Effector CD4-positive, alpha-beta T cell (primary cell): Measurements from ENCODE around the gene GOLGA6A.
"Not testable (repeated sequence)": the region's sequence is repeated elsewhere in the genome, so short reads cannot be mapped to it uniquely, and the experiment has no call there.

Source experiments
- DNase-seq: peaks from one replicate; pipeline ENCODE4 v3.0.0-alpha.2; 2020

Gene GOLGA6A

DNA sequence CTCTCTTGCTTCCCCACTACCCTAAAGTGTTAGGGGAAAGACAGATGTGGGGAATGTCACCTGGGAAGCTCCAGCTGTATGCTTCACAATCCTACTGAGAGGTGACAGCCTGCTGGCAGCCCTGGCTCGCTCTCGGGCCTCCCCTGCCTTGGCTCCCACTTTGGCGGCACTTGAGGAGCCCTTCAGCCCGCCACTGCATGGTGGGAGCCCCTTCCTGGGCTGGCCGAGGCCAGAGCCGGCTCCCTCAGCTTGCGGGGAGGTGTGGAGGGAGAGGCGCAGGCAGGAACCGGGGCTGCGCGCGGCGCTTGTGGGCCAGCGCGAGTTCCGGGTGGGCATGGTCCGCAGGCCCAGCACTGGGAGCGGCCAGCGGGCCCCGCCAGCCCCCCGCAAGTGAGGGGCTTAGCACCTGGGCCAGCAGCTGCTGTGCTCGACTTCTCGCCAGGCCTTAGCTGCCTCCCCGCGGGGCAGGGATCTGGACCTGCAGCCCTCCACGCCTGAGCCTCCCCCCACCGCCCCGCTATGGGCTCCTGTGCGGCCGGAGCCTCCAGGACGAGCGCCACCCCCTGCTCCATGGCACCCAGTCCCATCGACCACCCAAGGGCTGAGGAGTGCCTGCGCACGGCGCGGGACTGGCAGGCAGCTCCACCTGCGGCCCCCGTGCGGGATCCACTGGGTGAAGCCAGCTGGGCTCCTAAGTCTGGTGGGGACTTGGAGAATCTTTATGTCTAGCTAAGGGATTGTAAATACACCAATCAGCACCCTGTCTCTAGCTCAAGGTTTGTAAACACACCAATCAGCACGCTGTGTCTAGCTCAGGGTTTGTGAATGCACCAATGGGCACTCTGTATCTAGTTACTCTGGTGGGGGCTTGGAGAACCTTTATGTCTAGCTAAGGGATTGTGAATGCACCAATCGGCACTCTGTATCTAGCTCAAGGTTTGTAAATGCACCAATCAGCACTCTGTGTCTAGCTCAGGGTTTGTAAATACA lies 29.8 kb downstream of the GOLGA6A start:
- DNase-seq = not testable (repeated sequence)

DNA sequence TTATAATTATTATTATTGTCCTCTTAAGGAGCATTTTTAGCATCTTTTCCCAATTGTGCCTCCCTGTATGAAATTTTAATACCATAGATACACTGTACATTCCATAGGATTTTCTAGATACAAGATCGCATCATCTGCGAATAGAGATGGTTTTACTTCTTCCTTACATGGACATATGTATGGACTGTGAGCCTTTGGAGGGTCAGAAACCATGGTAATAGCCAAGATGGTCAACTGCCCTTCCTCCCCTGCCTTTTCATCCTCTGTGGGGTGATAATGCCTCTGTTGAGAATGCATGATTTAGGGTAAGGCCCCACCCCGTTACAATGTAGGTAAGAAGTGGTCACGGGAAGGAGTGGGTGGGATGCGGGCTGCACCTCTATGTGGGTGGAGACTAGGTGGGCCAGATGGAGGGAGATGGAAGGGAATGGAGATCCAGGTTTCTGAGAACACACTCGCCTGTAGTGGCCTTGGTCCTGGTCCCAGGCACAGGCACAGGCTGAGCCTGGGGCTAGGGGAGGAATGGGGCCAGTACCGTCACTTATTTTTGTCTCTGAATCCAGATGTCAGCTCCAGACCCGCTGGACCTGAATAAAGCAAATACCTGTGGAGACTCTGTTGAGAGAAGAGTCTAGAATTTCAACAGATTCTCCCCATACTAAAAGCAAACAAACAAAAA lies 31.7 kb downstream of the GOLGA6A start:
- no peak for DNase-seq

DNA sequence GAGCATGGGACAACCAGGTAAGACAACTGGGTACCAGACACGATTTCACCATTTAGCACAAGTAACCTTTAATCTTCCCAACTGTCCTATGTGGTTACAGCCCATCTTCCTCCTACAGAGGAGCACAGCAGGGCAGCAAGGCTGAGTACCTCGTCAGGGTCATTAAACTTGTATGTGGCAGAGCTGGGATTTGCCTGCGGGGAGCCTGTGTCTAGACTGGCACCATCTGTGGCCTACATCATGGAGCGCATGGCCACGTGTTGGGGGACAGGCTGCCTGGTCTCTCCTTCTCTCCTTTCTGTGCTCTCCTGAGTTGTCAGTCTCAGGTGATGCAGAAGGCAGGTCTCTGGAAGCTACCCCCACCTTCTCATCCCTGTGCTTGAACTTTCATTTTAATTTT lies 32.2 kb downstream of the GOLGA6A start:
- DNase-seq = no peak

DNA sequence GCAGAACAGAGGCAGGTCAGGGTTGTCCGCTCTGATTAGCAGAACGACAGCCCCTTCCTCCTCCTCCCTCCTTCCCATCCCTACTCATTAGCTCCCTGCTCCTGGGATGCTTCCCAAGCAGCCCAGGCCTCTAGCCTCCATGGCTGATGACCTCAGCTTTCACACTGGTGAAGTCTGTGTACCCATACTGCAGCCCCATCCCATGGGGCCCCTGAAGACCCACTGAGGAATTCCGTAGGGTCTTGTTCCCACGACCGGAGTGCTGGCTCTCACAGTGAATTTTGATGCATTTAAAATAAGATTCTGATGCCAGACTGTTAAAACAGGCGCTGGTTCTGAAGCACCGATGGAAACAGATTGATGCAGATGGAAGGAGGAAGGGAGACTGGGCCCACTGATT lies 36.1 kb downstream of the GOLGA6A start:
- no peak for DNase-seq

DNA sequence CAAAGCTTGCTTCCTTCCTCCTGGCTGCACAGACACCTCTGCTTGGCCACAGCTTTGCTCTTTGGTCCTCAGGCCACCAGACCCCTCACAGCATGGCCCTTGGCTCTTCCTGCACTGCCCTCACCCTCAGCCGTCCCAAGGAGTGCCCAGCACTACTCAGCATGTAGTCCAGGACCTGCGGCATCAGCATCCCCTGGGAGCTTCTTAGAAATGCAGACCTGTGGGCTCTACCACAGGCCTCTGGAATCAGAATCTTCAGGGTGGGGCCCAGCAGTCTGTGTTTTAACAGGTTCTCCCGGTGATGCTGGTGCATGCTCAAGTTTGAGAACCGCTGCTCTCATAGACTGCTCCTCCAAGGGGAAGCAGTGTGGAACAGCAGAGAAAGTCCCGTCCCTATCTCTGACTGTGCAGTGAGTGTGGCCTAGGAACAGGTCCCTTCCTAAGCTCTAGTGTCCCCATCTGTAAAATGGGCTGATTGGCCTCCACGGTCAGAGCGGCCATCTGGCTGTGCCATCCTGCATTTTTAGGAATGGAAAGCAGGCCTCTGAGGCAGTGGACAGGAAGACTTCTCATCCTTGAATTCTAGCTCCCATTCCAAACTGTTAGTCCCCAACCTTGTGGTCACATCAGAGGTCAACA lies 36.6 kb downstream of the GOLGA6A start:
- no peak for DNase-seq

DNA sequence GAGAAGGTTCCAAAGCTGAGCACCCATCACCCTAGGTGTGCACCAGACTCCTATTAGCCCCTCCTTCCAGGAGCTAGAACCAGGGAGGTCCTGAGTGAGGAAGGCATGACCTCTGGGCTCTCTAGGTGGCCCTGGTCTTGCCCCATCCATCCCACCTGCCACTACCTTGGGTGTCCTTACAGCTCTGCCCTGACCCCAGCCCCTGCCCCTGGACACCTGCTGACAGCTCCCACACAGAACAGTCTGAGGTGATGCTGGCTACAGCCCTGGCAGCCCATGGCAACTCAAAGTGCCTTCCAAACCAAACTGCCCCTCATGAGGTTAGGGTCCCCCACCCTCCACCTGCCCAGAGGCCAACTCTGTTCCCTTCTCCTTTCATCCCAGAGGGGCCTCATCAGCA lies 37.2 kb downstream of the GOLGA6A start:
- no peak for DNase-seq

DNA sequence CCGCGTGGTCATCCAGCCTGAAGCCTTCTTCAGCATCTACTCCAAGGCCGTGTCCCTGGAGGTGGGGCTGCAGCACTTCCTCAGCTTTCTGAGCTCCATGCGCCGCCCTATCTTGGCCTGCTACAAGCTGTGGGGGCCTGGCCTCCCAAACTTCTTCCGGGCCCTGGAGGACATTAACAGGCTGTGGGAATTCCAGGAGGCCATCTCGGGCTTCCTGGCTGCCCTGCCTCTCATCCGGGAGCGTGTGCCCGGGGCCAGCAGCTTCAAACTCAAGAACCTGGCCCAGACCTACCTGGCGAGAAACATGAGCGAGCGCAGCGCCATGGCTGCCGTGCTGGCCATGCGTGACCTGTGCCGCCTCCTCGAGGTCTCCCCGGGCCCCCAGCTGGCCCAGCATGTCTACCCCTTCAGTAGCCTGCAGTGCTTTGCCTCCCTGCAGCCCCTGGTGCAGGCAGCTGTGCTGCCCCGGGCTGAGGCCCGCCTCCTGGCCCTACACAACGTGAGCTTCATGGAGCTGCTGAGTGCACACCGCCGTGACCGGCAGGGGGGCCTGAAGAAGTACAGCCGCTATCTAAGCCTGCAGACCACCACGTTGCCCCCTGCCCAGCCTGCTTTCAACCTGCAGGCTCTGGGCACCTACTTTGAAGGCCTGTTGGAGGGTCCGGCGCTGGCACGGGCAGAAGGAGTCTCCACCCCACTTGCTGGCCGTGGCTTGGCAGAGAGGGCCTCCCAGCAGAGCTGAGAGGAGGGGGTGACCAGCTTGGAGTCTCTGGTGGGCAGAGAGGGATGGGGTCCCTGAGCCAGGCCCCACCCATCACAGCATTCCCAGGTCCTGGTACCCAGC lies 37.9 kb downstream of the GOLGA6A start:
- no peak for DNase-seq

DNA sequence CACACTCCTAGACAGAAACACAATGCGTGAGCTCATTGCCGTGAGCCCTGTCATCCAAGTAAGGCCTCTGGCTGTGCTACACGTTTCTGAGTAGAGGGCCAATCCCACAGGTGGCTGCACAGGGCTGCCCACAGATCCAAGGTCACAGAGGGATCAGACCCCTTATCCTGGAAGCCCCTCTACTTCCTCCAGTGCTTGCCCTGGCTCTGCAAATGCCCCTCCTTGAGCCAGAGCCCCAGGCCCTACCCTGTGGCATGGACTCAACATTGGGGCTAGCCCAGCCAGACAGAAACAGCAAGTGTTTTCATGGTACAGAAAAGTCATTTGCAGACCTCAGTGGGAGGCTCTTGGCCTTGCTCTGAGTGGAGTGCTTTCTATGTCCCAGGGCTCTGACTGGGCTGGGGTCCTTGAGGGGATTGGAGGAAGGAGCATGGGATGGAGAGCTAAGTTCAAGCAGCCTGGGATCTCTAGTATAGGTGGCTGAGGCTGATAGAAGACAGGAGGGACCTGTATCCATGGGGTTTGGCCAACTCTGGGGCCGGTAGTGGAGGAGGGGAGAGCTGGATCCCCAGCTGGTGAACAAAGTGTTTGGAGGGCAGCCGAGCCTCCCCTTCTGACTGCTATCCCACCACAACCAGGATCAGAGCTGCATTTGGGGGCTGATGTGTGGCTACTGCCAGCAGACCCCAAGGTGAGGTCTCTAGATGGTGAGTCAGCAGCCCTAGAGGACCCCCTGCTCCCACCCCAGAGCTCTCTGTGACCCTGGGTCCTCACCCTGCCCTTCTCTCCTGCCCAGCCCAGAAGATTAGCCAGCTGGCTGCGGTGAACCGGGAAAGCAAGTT lies 38.7 kb downstream of the GOLGA6A start:
- DNase-seq = no peak

DNA sequence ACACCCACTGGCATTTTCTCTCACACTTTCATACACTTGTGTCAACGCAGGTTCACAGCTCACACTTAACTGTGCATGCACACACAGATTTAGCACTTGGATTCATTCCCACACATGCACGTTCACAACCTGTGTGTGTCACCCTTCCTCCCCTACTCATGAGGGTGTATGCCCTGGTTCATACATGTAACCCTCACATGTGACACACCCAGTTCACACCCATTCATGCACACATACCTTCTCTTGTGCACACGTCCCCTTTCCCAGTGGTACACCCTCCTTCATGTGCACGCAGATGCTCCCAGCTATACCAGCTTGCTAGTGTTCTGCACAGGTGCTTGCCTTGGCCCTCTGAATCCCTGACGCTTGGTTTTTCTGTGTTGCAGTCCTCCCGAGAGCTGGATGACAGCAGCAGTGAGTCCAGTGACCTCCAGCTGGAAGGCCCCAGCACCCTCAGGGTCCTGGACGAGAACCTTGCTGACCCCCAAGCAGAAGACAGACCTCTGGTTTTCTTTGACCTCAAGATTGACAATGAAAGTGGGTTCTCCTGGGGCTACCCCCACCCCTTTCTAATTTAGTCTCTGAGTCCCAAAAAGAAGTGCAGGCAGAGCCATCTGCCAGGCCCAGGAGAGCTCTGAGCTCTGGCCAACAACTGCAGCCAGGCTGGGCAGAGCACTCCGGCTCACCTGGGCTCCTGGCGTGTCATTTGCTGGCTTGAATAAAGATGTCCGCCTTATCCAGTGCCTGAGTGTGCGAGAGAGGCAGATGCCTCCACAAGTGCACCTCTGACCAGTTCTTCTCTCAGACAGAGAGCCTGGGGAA lies 39.5 kb downstream of the GOLGA6A start:
- DNase-seq = no peak

DNA sequence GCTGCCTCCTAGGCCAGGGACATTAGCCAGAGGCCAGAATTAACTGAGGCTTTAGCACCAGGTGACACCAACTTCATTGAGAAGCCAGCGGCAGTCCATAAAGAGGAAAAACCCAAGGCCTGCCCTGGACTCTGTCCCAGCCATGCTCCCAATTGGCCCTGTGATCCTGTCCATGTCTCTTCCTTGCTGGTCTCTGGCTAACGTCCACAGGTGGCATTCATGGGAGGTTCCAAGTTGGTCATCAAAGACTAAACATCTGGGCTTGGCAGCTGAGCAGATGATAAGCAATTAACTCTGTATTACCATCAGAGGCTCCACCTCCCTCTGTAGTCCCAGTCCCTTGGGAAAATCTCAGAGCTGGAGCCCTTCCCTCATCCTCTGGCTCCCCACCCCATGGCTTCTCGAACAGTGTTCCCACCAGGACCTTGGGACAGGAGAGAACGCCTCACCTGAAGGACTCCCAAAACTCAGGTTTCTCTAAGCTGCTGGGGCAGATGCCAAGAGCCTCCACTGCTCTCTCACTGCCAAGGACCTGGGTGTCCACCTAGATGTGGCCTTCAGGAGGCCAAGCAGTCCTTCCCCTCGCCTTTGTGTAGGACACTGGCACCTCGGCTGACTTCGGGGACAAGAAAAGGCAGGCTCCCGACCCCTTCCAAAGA lies 40.4 kb downstream of the GOLGA6A start:
- DNase-seq = no peak

DNA sequence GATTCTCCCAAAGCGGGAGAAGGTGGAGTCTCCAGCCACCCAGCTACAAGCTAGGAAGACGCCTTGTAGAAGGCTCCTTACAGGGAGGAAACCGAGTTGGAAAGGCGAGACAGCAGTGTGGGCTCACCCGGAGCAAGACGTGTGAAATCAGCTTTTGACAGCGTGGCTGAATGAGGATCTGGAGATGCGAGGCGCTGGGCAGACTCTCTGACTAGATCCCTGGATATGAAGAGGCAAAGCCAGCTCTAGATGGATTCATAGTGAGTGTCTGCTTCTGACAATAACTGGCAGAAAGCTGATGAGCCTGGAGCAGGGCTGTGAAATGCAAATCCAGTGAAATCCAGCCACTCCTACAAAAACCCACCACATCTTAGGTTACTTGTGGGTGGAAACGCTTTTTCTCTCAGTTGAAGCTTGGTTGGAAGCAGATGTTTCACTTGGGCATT lies 41.0 kb downstream of the GOLGA6A start:
- DNase-seq = no peak

DNA sequence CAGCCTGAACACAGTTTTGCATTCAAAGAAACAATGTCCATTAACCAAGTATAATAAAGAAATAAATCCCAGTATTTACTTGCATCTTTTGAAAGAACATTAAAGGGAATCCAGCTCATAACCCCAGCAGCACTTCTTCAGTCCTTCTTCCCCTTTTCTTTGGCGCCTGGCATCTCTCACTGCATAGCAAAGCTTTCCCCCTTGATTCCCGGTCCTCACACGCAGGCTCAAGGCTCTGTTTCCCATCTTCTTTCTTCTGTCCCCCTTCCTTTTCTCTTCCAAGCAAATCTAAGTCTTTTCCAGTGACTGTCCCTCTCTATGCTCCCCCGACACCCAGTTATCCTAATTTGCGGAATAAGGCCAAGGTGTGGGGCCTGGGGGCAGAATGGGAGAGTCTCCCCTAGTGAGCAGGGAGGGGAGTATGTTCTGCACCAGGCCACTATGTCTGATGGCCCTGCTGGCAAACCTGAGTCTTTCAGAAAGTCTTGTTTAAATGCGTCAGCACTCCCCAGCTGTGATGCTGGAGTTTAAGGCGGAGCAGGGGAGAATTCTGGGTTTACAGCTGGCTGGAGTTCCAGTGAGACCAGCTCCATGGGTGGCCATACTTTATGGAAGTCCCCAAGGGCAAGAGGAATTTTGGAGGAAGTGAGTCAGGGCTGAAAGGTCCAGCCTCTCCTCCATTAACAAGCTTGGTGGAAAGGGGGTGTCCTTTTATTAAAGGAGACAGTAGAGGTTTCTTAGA lies 42.1 kb downstream of the GOLGA6A start:
- DNase-seq = no peak

DNA sequence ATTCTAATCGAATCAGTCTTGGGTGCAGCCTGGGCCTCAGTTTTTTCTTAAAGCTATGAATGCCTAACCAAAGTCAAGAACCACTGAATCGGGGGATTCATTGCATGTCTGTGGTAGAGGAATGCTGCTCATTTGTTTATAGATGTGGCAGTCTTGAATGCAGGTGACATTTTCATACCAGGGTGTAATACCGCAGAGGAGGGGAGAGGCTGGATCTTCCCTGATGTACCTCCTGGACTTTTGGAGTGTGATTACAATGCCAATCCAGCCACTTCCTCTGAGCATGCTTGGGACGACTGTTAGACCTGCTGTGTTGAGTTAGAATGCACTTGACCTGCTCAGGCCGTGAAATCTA lies 42.7 kb downstream of the GOLGA6A start:
- DNase-seq = no peak

DNA sequence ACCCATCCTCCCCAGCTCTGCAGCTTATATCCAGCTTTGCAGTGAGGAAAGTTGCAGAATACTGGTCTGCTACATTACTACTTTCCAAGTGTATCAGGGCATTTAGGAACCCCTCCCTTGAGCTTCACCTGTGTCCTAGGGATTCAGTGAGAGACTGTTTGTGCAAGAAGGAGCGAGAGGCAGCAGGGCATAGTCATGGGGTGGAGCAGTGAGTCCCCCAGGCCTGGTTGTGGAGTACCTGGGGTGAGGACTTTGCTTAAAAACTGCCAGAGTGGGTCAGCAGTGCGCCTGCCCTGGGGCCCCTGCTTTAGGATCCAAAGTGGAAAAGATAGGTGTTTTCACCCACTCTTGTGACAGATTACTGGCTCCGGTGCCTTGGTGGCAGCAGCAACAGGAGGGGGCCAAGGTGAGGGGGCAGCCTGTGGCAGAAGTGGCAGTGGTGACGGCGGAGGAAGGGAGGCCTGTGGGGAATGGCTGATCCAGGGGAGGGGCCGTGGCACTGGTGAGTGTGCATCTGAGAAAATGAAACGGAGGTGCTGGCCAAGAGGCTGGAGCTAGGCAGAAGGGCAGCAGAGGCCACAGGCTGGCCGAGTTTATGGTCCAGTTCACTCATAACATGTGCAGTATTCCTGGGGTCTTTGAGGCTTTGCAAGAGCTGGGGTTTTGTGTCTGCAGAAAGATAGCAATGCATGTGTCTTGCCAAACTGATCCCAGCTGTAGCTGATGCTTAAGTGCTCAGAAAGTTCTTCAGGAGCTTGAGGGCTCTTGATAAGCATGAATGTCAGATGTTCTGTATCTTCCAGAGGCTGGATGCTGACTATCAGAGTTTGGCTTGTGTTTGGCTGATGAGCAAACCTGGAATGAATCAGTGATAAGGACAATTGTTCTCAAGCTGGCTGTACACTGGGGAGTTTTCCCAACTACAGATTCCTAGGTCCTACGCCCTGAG lies 43.4 kb downstream of the GOLGA6A start:
- no peak for DNase-seq

DNA sequence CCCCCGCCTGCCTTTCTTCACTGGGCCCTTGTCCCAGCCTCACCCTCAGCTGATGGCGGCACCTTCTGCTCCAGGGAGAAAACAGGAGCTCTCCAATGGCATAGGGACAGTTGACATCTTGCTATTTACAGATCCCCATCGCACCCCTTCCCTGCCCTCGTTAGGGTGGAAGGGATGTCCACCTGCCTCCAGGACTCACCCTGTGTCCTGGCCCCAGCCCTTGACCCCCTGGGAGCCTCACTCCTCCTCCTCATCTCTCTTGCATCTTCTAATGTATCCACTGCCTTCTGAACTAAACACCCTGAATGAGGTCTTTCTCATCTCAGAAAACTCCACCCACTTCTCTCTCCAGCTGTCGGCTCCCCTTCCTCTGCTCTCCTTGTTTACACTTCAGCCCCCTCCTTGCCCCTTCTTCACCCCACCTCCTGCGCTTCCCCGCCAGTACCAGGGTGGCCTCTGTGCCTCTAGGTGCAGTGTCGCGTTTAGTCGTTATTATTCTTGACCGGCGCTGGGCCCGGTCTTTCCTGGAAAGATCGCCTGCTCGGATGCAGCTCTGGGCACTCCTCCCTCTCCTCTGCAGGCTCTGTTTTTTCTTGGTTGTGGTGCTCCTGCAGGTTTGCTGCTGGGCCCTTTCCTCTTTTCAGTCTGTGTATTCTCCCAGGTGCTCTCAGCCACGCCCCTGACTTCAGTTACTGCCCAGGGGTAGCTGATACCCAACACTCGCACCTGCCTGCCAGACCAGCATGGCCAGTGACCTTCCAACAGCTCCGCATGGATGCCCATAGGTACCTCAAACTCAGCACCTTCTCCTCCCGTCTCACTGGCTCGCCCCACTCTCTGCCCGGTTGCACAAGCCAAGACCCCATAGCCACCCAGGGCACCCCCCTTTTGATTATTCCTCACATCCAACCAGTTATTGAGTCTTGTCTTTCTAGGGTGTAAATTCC lies 44.9 kb downstream of the GOLGA6A start:
- DNase-seq = no peak

DNA sequence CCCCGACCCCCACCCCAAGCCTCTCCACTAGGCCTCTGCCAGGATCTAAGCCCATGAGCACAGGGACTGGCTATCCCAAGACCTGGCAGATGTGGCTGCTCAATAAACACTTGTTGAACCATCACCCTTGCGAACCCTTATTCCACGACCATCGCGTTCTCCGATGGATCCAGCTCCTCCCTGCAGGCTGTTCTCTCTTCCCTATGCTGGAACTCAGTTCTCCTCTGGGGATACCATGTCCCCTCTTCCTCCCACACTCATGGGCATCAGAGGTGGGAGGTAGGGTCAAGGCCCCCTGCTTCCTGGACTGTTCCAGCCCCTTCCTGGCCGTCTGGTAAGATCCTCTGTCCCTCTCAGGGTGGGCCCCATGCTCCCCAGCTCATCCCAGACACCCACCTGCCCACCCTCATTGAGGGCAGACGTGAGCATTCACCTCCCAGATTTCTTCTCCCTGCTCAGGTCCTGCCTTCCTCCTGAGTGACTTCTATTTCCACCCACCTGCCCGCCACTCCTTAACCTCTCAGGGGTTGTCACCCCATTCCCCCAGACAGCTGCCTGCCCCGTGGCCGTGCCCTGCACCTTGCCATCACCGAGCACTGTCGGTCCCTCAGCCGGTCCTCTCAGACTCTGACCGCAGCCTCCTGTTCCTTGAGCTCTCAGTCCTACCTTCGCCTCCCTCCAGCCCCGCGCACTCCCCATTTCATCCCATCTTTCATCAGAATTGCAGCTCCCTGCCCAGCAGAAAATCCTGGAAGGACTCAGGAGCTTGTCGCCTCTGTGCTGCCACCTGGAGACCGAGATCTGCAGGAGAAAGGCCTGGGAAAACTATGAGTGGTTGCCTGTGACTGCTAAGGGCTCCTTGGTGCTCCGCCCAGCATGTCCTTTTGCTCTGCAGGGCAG lies 45.8 kb downstream of the GOLGA6A start:
- DNase-seq = no peak
